HCT116 (cell line): ENCODE measurements around the gene WFDC8. TPM values are rescaled to one million over a fixed set of nuclear protein-coding genes. Genes with fewer than 3 reads are reported as not detected.

Experiments used
- ATAC-seq: fragments of 200-7000 bp; cut with Tn5 transposase; 2 replicates; pipeline ENCODE4 v1.9.1; 2020; ENCODE audit warnings: mild to moderate bottlenecking, moderate library complexity
- BruUV-seq: library from RNA; stranded (reverse); fragments of 400-500 nt; replicated peaks from 2 replicates; lab custom pipeline; 2021; lab: Mats Ljungman, UMichigan
- CTCF ChIA-PET: fragments of 300-600 bp; sonication (Branson Sonifier 250); formaldehyde crosslinking; loops from one replicate; lab custom pipeline; 2021; ENCODE audit warnings: antibody characterized with exemption; lab: Charles Lee
- POLR2A ChIA-PET: fragments of 300-600, 350-600 bp; sonication (Branson Sonifier 250); formaldehyde crosslinking; loops from one replicate; lab custom pipeline; 2021; ENCODE audit warnings: antibody characterized with exemption; lab: Charles Lee
- RAD21 ChIA-PET, 2 experiments: fragments of 300-600 bp; sonication (Branson Sonifier 250); formaldehyde crosslinking; loops; one replicate each; lab custom pipeline; 2023; ENCODE audit warnings: low total read pairs in 2 of 2; ENCODE audit not compliant: uncharacterized antibody in 2 of 2, unreplicated experiment in 2 of 2, low non-redundant PET in 1 of 2; lab: Charles Lee
- DNase-seq: peaks from one replicate; pipeline ENCODE4 v3.0.0-alpha.2; 2010; ENCODE audit warnings: low read depth, low spot score
- H2AFZ ChIP-seq: fragments of 200-600 bp; shearing (Covaris generic), sonication (generic); 2 replicates; pipeline ENCODE4 v1.6.1; 2017; ENCODE audit warnings: low read depth, mixed run types, mixed read lengths, antibody characterized with exemption, low read length; ENCODE audit not compliant: poor library complexity, severe bottlenecking
- H3K27ac ChIP-seq: 2 replicates; pipeline ENCODE4 v1.5.1; 2012; ENCODE audit warnings: low read depth, low read length
- H3K27me3 ChIP-seq: fragments of 200-600 bp; sonication (generic); 2 replicates; pipeline ENCODE4 v1.6.1; 2016; ENCODE audit warnings: mixed run types, low read length, mixed read lengths; ENCODE audit not compliant: insufficient read depth
- H3K36me3 ChIP-seq, 2 experiments: fragments of 200-500 bp in 1 of 2; fragments of 200-600 bp in 1 of 2; sonication (Bioruptor generic) in 1 of 2; sonication (generic) in 1 of 2; 2 replicates each; pipeline versions ENCODE4 v1.5.1 to v1.6.1; 2014 to 2016; ENCODE audit warnings: low read length in 2 of 2, inconsistent platforms in 1 of 2, mixed read lengths in 1 of 2, mixed run types in 1 of 2; ENCODE audit not compliant: insufficient read depth in 2 of 2, control insufficient read depth in 1 of 2
- H3K4me1 ChIP-seq, 2 experiments: fragments of 200-600 bp in 1 of 2; sonication (generic) in 1 of 2; 2 replicates each; pipeline versions ENCODE4 v1.5.1 to v1.6.1; 2012 to 2017; ENCODE audit warnings: low read length in 2 of 2, inconsistent platforms in 1 of 2, mild to moderate bottlenecking in 1 of 2, mixed read lengths in 1 of 2, mixed run types in 1 of 2, moderate library complexity in 1 of 2; ENCODE audit not compliant: insufficient read depth in 2 of 2, control insufficient read depth in 1 of 2
- H3K4me2 ChIP-seq: fragments of 200-600 bp; sonication (generic); 2 replicates; pipeline ENCODE4 v1.6.1; 2017; ENCODE audit warnings: mixed run types, low read length, mixed read lengths
- H3K4me3 ChIP-seq, 2 experiments: fragments of 200-600 bp in 1 of 2; sonication (generic) in 1 of 2; replicated peaks in 1 of 2; 2 replicates each; pipeline ENCODE4 v1.5.1; 2011 to 2016; ENCODE audit warnings: low read length in 2 of 2, control low read depth in 1 of 2, low read depth in 1 of 2, mild to moderate bottlenecking in 1 of 2, mixed read lengths in 1 of 2, mixed run types in 1 of 2
- H3K79me2 ChIP-seq: fragments of 200-600 bp; sonication (generic); 2 replicates; pipeline ENCODE4 v1.6.1; 2017; ENCODE audit warnings: mild to moderate bottlenecking, mixed run types, low read length, moderate library complexity, mixed read lengths; ENCODE audit not compliant: insufficient read depth
- H3K9ac ChIP-seq: fragments of 200-600 bp; sonication (generic); 2 replicates; pipeline ENCODE4 v1.6.1; 2016; ENCODE audit warnings: low read length, mixed read lengths
- H3K9me2 ChIP-seq: fragments of 200-600 bp; sonication (generic), shearing (Covaris generic); 2 replicates; pipeline ENCODE4 v1.6.1; 2017; ENCODE audit warnings: mixed run types, mild to moderate bottlenecking, moderate library complexity; ENCODE audit not compliant: insufficient read depth
- H3K9me3 ChIP-seq, 2 experiments: fragments of 200-500 bp in 1 of 2; fragments of 200-600 bp in 1 of 2; sonication (Bioruptor generic) in 1 of 2; sonication (generic) in 1 of 2; 2 replicates each; pipeline ENCODE4 v1.6.1; 2014 to 2017; ENCODE audit warnings: low read length in 2 of 2, mixed read lengths in 2 of 2, inconsistent platforms in 1 of 2, low read depth in 1 of 2, mild to moderate bottlenecking in 1 of 2, mixed run types in 1 of 2, moderate library complexity in 1 of 2; ENCODE audit not compliant: control insufficient read depth in 1 of 2, insufficient read depth in 1 of 2
- H4K20me1 ChIP-seq: fragments of 200-600 bp; sonication (generic), shearing (Covaris generic); 2 replicates; pipeline ENCODE4 v1.6.1; 2017; ENCODE audit warnings: mixed run types, mild to moderate bottlenecking, moderate library complexity; ENCODE audit not compliant: insufficient read depth
- ATF3 ChIP-seq: IDR thresholded peaks from 2 replicates; pipeline ENCODE4 v1.6.1; 2012
- EGR1 ChIP-seq: IDR thresholded peaks from 2 replicates; pipeline ENCODE4 v1.6.1; 2012; ENCODE audit warnings: low read depth
- MAX ChIP-seq: IDR thresholded peaks from 2 replicates; pipeline ENCODE4 v1.6.1; 2012
- RAD21 ChIP-seq: IDR thresholded peaks from 2 replicates; pipeline ENCODE4 v1.6.1; 2012; ENCODE audit warnings: low read depth, mild to moderate bottlenecking
- SIN3A ChIP-seq: IDR thresholded peaks from 2 replicates; pipeline ENCODE4 v1.6.1; 2012; ENCODE audit warnings: low read depth
- intact Hi-C: fragments of 100-400 bp; cut with micrococcal nuclease; formaldehyde crosslinking; loops from 2 replicates; pipeline ENCODE4 v1.10.0; 2022
- total RNA-seq: library from RNA; stranded (reverse); gene quantifications from one replicate; pipeline ENCODE4 v1.2.1, GENCODE V29; 2021; ENCODE audit not compliant: unreplicated experiment

Gene WFDC8
- total RNA-seq, 1 experiment from 2014 or later, result not detected

GRCh38 chr20:45510242-45510862, 68.7 kb downstream of the WFDC8 start:
- Histone ChIP-seq H3K27ac (no peak overlapping the region), H4K20me1 (no peaks in the 10 kb centered on the region), H3K9me2 (no peaks in the 10 kb centered on the region), H3K4me3 (no peak overlapping the region), H3K27me3 (peaks cover 19% of the 10 kb centered on the region; the same call in 1 of the 2 replicates), H3K9me3 (no peaks in the 10 kb centered on the region), H3K36me3 (no peaks in the 10 kb centered on the region), H3K4me2 (no peak overlapping the region), H2AFZ (no peak overlapping the region), H3K9ac (no peak overlapping the region), H3K4me1 (peaks cover 0 to 19% of the 10 kb centered on the region in 2 experiments; a peak in 2 of 4 replicates), H3K79me2 (no peaks in the 10 kb centered on the region)
- ATAC-seq (no peak), DNase-seq (no peak)
- ChIA-PET POLR2A (no interaction called here), RAD21 (no interaction called here), CTCF (no interaction called here)
- TF ChIP-seq EGR1 (no peak), MAX (no peak), RAD21 (no peak), SIN3A (no peak)
- intact Hi-C loops, result no loop called here
- BruUV-seq, result no TSS peak

GRCh38 chr20:45509091-45509490, 70.0 kb downstream of the WFDC8 start:
- POLR2A ChIA-PET, result no interaction called here
- intact Hi-C loops, result no loop called here
- H3K27me3 ChIP-seq, result peaks cover 9% of the 10 kb centered on the region; the same call in 1 of the 2 replicates

More at GRCh38 chr20:45509091-45509490, 70.0 kb downstream of the WFDC8 start:
- Histone ChIP-seq H3K4me3 (no peak overlapping the region), H3K79me2 (no peaks in the 10 kb centered on the region), H2AFZ (no peak overlapping the region), H3K4me1 (peaks cover 0 to 19% of the 10 kb centered on the region in 2 experiments; a peak in 2 of 4 replicates), H3K36me3 (no peaks in the 10 kb centered on the region), H3K4me2 (no peak overlapping the region), H3K27ac (no peak overlapping the region), H3K9me2 (no peaks in the 10 kb centered on the region), H3K9me3 (no peaks in the 10 kb centered on the region), H3K9ac (no peak overlapping the region), H4K20me1 (no peaks in the 10 kb centered on the region)
- DNase-seq, result no peak
- no TSS peak for BruUV-seq
- ChIA-PET RAD21 (no interaction called here), CTCF (no interaction called here)
- no peak for TF ChIP-seq ATF3
- no peak for ATAC-seq
